Measurements from ENCODE around the gene TNS2.

The TNS2 gene

DNA sequence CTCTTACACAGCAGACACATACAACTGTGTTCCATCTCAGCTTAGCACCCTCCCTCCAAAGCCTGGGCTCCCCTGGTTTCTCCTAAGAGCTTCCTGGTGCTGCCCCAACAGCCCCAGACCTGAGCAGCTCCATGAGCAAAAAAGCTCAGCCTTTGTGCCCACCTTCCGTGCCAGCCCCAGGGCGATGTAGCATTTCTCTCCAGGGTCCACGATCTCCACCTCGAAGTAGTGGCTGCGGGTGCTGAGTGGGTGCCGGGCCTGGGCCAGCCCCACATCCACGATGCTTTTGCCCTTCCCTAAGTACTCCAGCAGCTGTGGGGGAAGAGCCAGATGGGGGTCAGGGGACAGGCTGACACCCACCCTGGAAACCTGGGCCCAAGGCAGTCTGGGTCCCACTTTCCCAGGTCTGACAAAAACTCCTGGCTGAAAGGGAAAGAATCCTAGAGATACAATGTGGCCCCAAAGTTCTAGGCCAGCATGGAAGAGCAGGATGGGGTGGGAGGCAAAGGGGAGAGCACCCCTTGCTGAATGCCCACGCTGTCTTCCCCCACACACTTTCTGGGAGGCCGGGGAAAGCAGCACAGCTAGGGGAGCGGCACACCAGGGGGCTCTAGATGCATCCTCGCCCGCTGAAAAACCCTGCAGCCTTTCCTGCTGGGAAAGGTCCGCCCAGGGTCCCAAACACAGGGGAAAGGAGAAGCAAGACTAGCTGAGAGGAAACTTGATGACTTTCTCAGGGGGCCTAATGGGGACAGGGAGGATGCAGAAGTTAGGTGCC lies 18.3 kb downstream of the TNS2 start:
- H3K4me1 ChIP-seq (ENCODE audit: insufficient read depth, low read length) = no peaks in the 10 kb centered on the region
- DNase-seq (no peak), ATAC-seq (ENCODE audit: insufficient read depth, low read depth) (no peak)
- H3K4me3 ChIP-seq (ENCODE audit: low read depth in 1 of 2, low read length in 2 of 2) = no peak overlapping the region
- H3K9me3 ChIP-seq (ENCODE audit: insufficient read depth, low read length, severe bottlenecking) = no peaks in the 10 kb centered on the region
- H3K27me3 ChIP-seq (ENCODE audit: insufficient read depth, low read length, poor library complexity) = no peaks in the 10 kb centered on the region
- no peak overlapping the region for H3K9ac ChIP-seq (ENCODE audit: low read depth, low read length)
- H3K79me2 ChIP-seq (ENCODE audit: insufficient read depth, low read length) = no peaks in the 10 kb centered on the region
- TF ChIP-seq CTCF (IDR thresholded peaks at IDR 0.05; ENCODE audit: borderline replicate concordance, extremely low read depth, low read length, poor library complexity, severe bottlenecking) = no peak
- no peak for TF ChIP-seq EZH2 (IDR thresholded peaks at IDR 0.05; ENCODE audit: borderline replicate concordance, low read depth, low read length, severe bottlenecking)
- H3K4me2 ChIP-seq (ENCODE audit: insufficient read depth, low read length) = no peak overlapping the region
- H4K20me1 ChIP-seq (ENCODE audit: insufficient read depth, low read length) = peaks cover 4% of the 10 kb centered on the region; the same call in 1 of the 2 replicates
- H2AFZ ChIP-seq (ENCODE audit: low read depth, low read length) = no peak overlapping the region
- H3K36me3 ChIP-seq (ENCODE audit: insufficient read depth, low read length) = peaks cover 46% of the 10 kb centered on the region
- no peak overlapping the region for H3K27ac ChIP-seq (ENCODE audit: low read length)

DNA sequence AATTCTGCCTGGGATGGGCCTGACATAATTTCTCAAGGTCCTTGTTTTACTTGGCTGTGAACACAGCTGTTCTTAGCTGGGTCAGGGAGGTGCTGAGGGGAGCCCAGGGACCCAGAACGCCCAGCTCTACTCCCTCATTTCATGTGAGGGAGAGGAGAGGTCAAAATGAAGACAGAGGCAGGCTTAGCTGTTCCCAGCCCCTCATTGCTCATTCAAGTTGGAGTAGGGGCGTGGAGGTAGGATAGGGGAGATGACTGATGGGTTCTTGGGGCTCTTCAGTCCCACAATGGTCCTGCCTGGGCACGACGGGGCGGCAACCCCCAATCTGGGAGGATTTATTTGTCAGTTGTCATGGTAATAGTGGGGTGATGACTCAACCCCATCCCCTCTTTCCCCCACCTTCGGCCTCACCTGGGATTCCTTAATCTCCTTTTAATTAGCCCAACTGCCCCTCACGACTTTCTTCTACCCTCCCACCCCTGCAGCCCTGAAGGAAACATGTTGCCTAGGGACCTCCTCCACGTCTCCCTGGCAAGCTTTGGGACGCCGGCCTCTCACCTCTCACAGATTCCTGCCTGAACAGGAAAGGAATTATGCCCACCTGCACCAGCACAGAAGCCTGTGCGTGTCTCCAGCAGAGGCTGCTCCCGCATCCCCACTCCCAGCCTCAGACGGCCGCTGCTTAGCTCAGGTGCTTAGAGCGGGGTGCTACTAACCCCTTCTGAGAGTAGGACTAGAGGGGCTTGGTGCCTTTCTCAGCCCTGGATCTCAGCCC lies 19.1 kb downstream of the TNS2 start:
- H3K27ac ChIP-seq (ENCODE audit: low read length) = no peak overlapping the region
- H3K4me2 ChIP-seq (ENCODE audit: insufficient read depth, low read length) = no peak overlapping the region

DNA sequence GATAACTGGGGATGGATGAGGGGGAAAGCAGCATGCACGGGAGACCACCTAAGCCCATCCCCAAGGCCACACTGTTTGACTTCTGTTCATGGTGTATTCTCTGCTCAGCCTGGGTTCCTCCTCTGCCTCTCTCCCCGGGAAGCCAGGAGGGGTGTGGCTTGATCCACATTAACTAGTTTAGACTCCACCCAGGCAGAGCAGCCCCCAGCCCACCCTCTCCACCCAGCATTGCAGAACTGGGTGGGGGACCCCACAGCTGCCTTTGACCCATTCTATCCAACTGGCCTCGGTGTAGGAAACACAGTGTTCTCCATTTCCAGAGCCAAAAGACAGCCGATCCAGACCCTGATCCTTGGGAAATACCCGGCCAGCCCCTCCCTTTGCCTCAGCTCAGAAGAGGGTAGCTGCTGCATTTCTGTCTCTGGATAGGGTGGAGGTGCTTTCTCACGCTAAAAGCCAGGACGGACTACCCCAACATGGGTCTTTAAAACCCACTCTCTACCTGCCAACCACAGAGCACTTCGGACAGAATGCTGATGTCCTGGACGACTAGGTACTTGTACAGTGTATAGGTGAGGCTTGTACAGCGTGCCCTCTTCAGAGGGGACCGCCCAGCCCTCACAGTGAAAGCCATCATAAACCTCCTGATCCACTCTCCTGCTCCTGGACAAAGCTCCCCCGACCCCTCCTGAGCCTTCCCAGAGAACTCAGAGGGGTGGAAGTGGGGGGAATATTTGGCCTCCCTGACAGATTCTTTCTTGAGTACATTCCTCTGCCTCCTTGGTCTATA lies 20.0 kb downstream of the TNS2 start:
- DNase-seq = no peak
- no peak overlapping the region for H3K4me2 ChIP-seq (ENCODE audit: insufficient read depth, low read length)
- no peaks in the 10 kb centered on the region for H3K9me3 ChIP-seq (ENCODE audit: insufficient read depth, low read length, severe bottlenecking)
- ATAC-seq (ENCODE audit: insufficient read depth, low read depth) = no peak
- peaks cover 52% of the 10 kb centered on the region for H3K36me3 ChIP-seq (ENCODE audit: insufficient read depth, low read length)
- no peak overlapping the region for H3K4me3 ChIP-seq (ENCODE audit: low read depth in 1 of 2, low read length in 2 of 2)
- no peaks in the 10 kb centered on the region for H3K79me2 ChIP-seq (ENCODE audit: insufficient read depth, low read length)
- H2AFZ ChIP-seq (ENCODE audit: low read depth, low read length) = no peak overlapping the region
- H3K27me3 ChIP-seq (ENCODE audit: insufficient read depth, low read length, poor library complexity) = no peaks in the 10 kb centered on the region
- TF ChIP-seq CTCF (IDR thresholded peaks at IDR 0.05; ENCODE audit: borderline replicate concordance, extremely low read depth, low read length, poor library complexity, severe bottlenecking) = no peak
- H3K4me1 ChIP-seq (ENCODE audit: insufficient read depth, low read length) = no peaks in the 10 kb centered on the region
- H4K20me1 ChIP-seq (ENCODE audit: insufficient read depth, low read length) = peaks cover 4% of the 10 kb centered on the region; the same call in 1 of the 2 replicates
- H3K27ac ChIP-seq (ENCODE audit: low read length) = no peak overlapping the region
- H3K9ac ChIP-seq (ENCODE audit: low read depth, low read length) = no peak overlapping the region

More for the DNA sequence above, 19.1 kb downstream of the TNS2 start:
- H3K79me2 ChIP-seq (ENCODE audit: insufficient read depth, low read length) = no peaks in the 10 kb centered on the region
- no peaks in the 10 kb centered on the region for H3K27me3 ChIP-seq (ENCODE audit: insufficient read depth, low read length, poor library complexity)
- H3K36me3 ChIP-seq (ENCODE audit: insufficient read depth, low read length) = peaks cover 50% of the 10 kb centered on the region
- no peak overlapping the region for H3K9ac ChIP-seq (ENCODE audit: low read depth, low read length)
- TF ChIP-seq CTCF (IDR thresholded peaks at IDR 0.05; ENCODE audit: borderline replicate concordance, extremely low read depth, low read length, poor library complexity, severe bottlenecking) (no peak), EZH2 (IDR thresholded peaks at IDR 0.05; ENCODE audit: borderline replicate concordance, low read depth, low read length, severe bottlenecking) (no peak)
- no peak for DNase-seq
- ATAC-seq (ENCODE audit: insufficient read depth, low read depth) = no peak
- no peaks in the 10 kb centered on the region for H3K4me1 ChIP-seq (ENCODE audit: insufficient read depth, low read length)
- H2AFZ ChIP-seq (ENCODE audit: low read depth, low read length) = no peak overlapping the region
- H3K9me3 ChIP-seq (ENCODE audit: insufficient read depth, low read length, severe bottlenecking) = no peaks in the 10 kb centered on the region
- H4K20me1 ChIP-seq (ENCODE audit: insufficient read depth, low read length) = peaks cover 4% of the 10 kb centered on the region; the same call in 1 of the 2 replicates
- no peak overlapping the region for H3K4me3 ChIP-seq (ENCODE audit: low read depth in 1 of 2, low read length in 2 of 2)

Measured in DND-41 (cell line).